ENCODE results near the gene MSI1.
A peak's percentile ranks its signal among the peaks of the same experiment; 100 is the strongest.

Gene MSI1

GRCh38 chr12:120369603-120370342, 809 bp upstream of the MSI1 start:
- no peak overlapping the region for H3K4me3 ChIP-seq (ENCODE audit: low read length)
- no peak for TF ChIP-seq CTCF (IDR thresholded peaks at IDR 0.05; ENCODE audit: insufficient read depth, low read depth, low read length, missing control alignments)
- DNase-seq (ENCODE audit: low read depth), result no peak

GRCh38 chr12:120367924-120368788, 808 bp downstream of the MSI1 start:
- TF ChIP-seq CTCF (IDR thresholded peaks at IDR 0.05; ENCODE audit: insufficient read depth, low read depth, low read length, missing control alignments), result no peak
- peak; percentile 38 for DNase-seq (ENCODE audit: low read depth)
- H3K4me3 ChIP-seq (ENCODE audit: low read length), result no peak overlapping the region

- peak; percentile 42 for TF ChIP-seq CTCF (IDR thresholded peaks at IDR 0.05; ENCODE audit: insufficient read depth, low read depth, low read length, missing control alignments)
- no peak overlapping the region for H3K4me3 ChIP-seq (ENCODE audit: low read length)
- DNase-seq (ENCODE audit: low read depth), result no peak
These were observed 1.6 kb downstream of the MSI1 start for GRCh38 chr12:120367233-120367923.

- DNase-seq (ENCODE audit: low read depth), result no peak
- no peak overlapping the region for H3K4me3 ChIP-seq (ENCODE audit: low read length)
- no peak for TF ChIP-seq CTCF (IDR thresholded peaks at IDR 0.05; ENCODE audit: insufficient read depth, low read depth, low read length, missing control alignments)
These were observed 2.1 kb downstream of the MSI1 start for GRCh38 chr12:120366845-120367232.

GRCh38 chr12:120366341-120366705, 2.6 kb downstream of the MSI1 start:
- H3K4me3 ChIP-seq (ENCODE audit: low read length), result no peak overlapping the region
- no peak for TF ChIP-seq CTCF (IDR thresholded peaks at IDR 0.05; ENCODE audit: insufficient read depth, low read depth, low read length, missing control alignments)
- DNase-seq (ENCODE audit: low read depth), result no peak

GRCh38 chr12:120365675-120366340, 3.2 kb downstream of the MSI1 start:
- H3K4me3 ChIP-seq (ENCODE audit: low read length), result no peak overlapping the region
- no peak for TF ChIP-seq CTCF (IDR thresholded peaks at IDR 0.05; ENCODE audit: insufficient read depth, low read depth, low read length, missing control alignments)
- DNase-seq (ENCODE audit: low read depth), result no peak
